ENCODE results near the gene SHC3. TPM values are rescaled to one million over a fixed set of nuclear protein-coding genes. Genes with fewer than 3 reads are reported as not detected.

Gene SHC3
- total RNA-seq, 2 experiments from 2014 or later = not detected

- ChIA-PET CTCF (no interaction called here), POLR2A (no interaction called here)
- Histone ChIP-seq H3K27ac (ENCODE audit: low read depth in 1 of 2, low read length in 2 of 2) (no peak overlapping the region), H3K36me3 (ENCODE audit: insufficient read depth, low read length) (no peaks in the 10 kb centered on the region), H3K4me1 (ENCODE audit: insufficient read depth, low read length) (no peaks in the 10 kb centered on the region), H3K4me3 (ENCODE audit: low read length) (no peak overlapping the region), H3K27me3 (ENCODE audit: control insufficient read depth in 1 of 2, insufficient read depth in 2 of 2, low read length in 2 of 2) (no peaks in the 10 kb centered on the region), H3K9me3 (ENCODE audit: control insufficient read depth in 1 of 2, insufficient read depth in 1 of 2, low read length in 2 of 2) (peaks cover 0 to 16% of the 10 kb centered on the region in 2 experiments)
- intact Hi-C loops (cut with DNase I, micrococcal nuclease) = no loop called here
- no peak for ATAC-seq (ENCODE audit: poor library complexity)
- Mint-ChIP-seq H3K27me3 (no peaks in the 10 kb centered on the region), H3K36me3 (ENCODE audit: low read depth) (no peaks in the 10 kb centered on the region), H3K4me3 (no peak overlapping the region), H3K4me1 (ENCODE audit: low read depth) (no peaks in the 10 kb centered on the region), H3K27ac (no peak overlapping the region), H3K9me3 (no peaks in the 10 kb centered on the region)
- DNase-seq = no peak
- no peak for TF ChIP-seq CTCF (IDR thresholded peaks at IDR 0.05)
Observed at GRCh38 chr9:88968799-88969198, 209.8 kb downstream of the SHC3 start.

GRCh38 chr9:88966894-88967676 lies 211.5 kb downstream of the SHC3 start:
- Mint-ChIP-seq H3K4me3 (no peak overlapping the region), H3K4me1 (ENCODE audit: low read depth) (no peaks in the 10 kb centered on the region), H3K27me3 (no peaks in the 10 kb centered on the region), H3K27ac (no peak overlapping the region), H3K9me3 (no peaks in the 10 kb centered on the region), H3K36me3 (ENCODE audit: low read depth) (no peaks in the 10 kb centered on the region)
- H3K27ac ChIP-seq (ENCODE audit: low read depth in 1 of 2, low read length in 2 of 2) = no peak overlapping the region
- H3K4me1 ChIP-seq (ENCODE audit: insufficient read depth, low read length) = no peaks in the 10 kb centered on the region
- DNase-seq = no peak
- H3K4me3 ChIP-seq (ENCODE audit: low read length) = no peak overlapping the region
- TF ChIP-seq CTCF (IDR thresholded peaks at IDR 0.05) = no peak
- ChIA-PET POLR2A (no interaction called here), CTCF (no interaction called here)
- no peaks in the 10 kb centered on the region for H3K36me3 ChIP-seq (ENCODE audit: insufficient read depth, low read length)
- no peaks in the 10 kb centered on the region for H3K27me3 ChIP-seq (ENCODE audit: control insufficient read depth in 1 of 2, insufficient read depth in 2 of 2, low read length in 2 of 2)
- intact Hi-C loops (cut with DNase I, micrococcal nuclease) = no loop called here
- ATAC-seq (ENCODE audit: poor library complexity) = no peak
- peaks cover 0 to 5% of the 10 kb centered on the region in 2 experiments for H3K9me3 ChIP-seq (ENCODE audit: control insufficient read depth in 1 of 2, insufficient read depth in 1 of 2, low read length in 2 of 2)

GRCh38 chr9:88965473-88965872 lies 213.1 kb downstream of the SHC3 start:
- ChIA-PET CTCF (no interaction called here), POLR2A (no interaction called here)

More at GRCh38 chr9:88965473-88965872, 213.1 kb downstream of the SHC3 start:
- Histone ChIP-seq H3K4me3 (ENCODE audit: low read length) (no peak overlapping the region), H3K4me1 (ENCODE audit: insufficient read depth, low read length) (no peaks in the 10 kb centered on the region), H3K36me3 (ENCODE audit: insufficient read depth, low read length) (no peaks in the 10 kb centered on the region), H3K27ac (ENCODE audit: low read depth in 1 of 2, low read length in 2 of 2) (no peak overlapping the region), H3K9me3 (ENCODE audit: control insufficient read depth in 1 of 2, insufficient read depth in 1 of 2, low read length in 2 of 2) (no peaks in the 10 kb centered on the region), H3K27me3 (ENCODE audit: control insufficient read depth in 1 of 2, insufficient read depth in 2 of 2, low read length in 2 of 2) (no peaks in the 10 kb centered on the region)
- Mint-ChIP-seq H3K27me3 (no peaks in the 10 kb centered on the region), H3K36me3 (ENCODE audit: low read depth) (no peaks in the 10 kb centered on the region), H3K9me3 (no peaks in the 10 kb centered on the region), H3K4me3 (no peak overlapping the region), H3K4me1 (ENCODE audit: low read depth) (no peaks in the 10 kb centered on the region), H3K27ac (no peak overlapping the region)
- intact Hi-C loops (cut with DNase I, micrococcal nuclease) = no loop called here
- no peak for TF ChIP-seq CTCF (IDR thresholded peaks at IDR 0.05)
- DNase-seq (no peak), ATAC-seq (ENCODE audit: poor library complexity) (no peak)

Measured in CD4-positive, alpha-beta T cell (primary cell).